Kidney (tissue), 14 donors: Measurements from ENCODE around the gene SLC2A3. TPM values are rescaled to one million over a fixed set of nuclear protein-coding genes. Genes with fewer than 3 reads are reported as not detected.
"Not testable (repeated sequence)": the region's sequence is repeated elsewhere in the genome, so short reads cannot be mapped to it uniquely, and the experiment has no call there.

Experiments
- DNase-seq, 5 donors: peaks; one replicate each; pipeline ENCODE4 v3.0.0-alpha.2; 2013 to 2020
- FAIRE-seq: peaks from 2 replicates; lab custom pipeline; 2012; peaks lifted over from hg19 to GRCh38; lab: Jason Lieb, UNC
- H3K27ac ChIP-seq, 2 donors: one replicate each; pipeline ENCODE4 v1.7.0; 2013; ENCODE audit warnings: low read depth in 2 of 2, low read length in 2 of 2, inconsistent platforms in 1 of 2
- H3K27me3 ChIP-seq: one replicate; pipeline ENCODE4 v1.7.1; 2013; ENCODE audit warnings: low read length, inconsistent platforms; ENCODE audit not compliant: control insufficient read depth, insufficient read depth
- H3K36me3 ChIP-seq, 3 donors: one replicate each; pipeline versions ENCODE4 v1.7.0 to v1.7.1; 2013; ENCODE audit warnings: low read length in 3 of 3, control low read depth in 1 of 3, inconsistent platforms in 1 of 3; ENCODE audit not compliant: insufficient read depth in 3 of 3, control insufficient read depth in 2 of 3
- H3K4me1 ChIP-seq, 3 donors: one replicate each; pipeline versions ENCODE4 v1.7.0 to v1.7.1; 2013; ENCODE audit warnings: low read length in 3 of 3, inconsistent platforms in 1 of 3, low read depth in 1 of 3; ENCODE audit not compliant: control insufficient read depth in 2 of 3, insufficient read depth in 2 of 3
- H3K4me3 ChIP-seq, 3 donors: one replicate each; pipeline versions ENCODE4 v1.7.0 to v1.8.1; 2013; ENCODE audit warnings: low read length in 3 of 3, control low read depth in 1 of 3, inconsistent platforms in 1 of 3
- H3K9ac ChIP-seq, 3 donors: one replicate each; pipeline versions ENCODE4 v1.7.0 to v1.7.1; 2013; ENCODE audit warnings: low read length in 3 of 3, control low read depth in 1 of 3, inconsistent platforms in 1 of 3
- H3K9me3 ChIP-seq, 3 donors: one replicate each; pipeline versions ENCODE4 v1.7.0 to v1.7.1; 2013; ENCODE audit warnings: low read length in 3 of 3, control low read depth in 1 of 3, inconsistent platforms in 1 of 3; ENCODE audit not compliant: control insufficient read depth in 2 of 3, insufficient read depth in 1 of 3
- intact Hi-C: fragments of 100-400 bp; cut with DNase I; formaldehyde crosslinking; loops from one replicate; pipeline ENCODE4 v1.11.1; 2022
- polyA plus RNA-seq: library from polyadenylated mRNA; stranded (reverse); fragments of 350-450 nt; fragmentation: Illumina TruSeq; extraction: RNeasy Lipid Tissue Mini Kit (QIAGEN cat#74804); gene quantifications from one replicate; pipeline ENCODE4 v1.2.3, GENCODE V29; 2014; ENCODE audit warnings: low read depth, low replicate concordance; ENCODE audit not compliant: insufficient read depth
- total RNA-seq: library from RNA; stranded (reverse); fragmentation: NEBNext Ultra II Directional; extraction: Animal tissue kit (Norgen Biotek cat#: 25700); gene quantifications from one replicate; pipeline ENCODE4 v1.2.1, GENCODE V29; 2021
- TF ChIP-seq, protein P1 (sequence below): IDR thresholded peaks from 3 replicates; pipeline ENCODE4 v1.5.1; 2012; ENCODE audit warnings: mild to moderate bottlenecking, moderate library complexity, borderline replicate concordance; ENCODE audit not compliant: insufficient read depth; ENCODE audit errors: extremely low read depth
- donor health status: control.
- donor health status: control.
- donor health status: control.
- donor health status: control.
- donor health status: control.
- donor health status: DM: yes; HTN: yes; CAD: no.
- donor health status: Normal renal cell carcinoma (clear cell type).

SLC2A3 gene
- total and polyA plus RNA-seq, 2 donors from 2014 or later, result 12.1 to 40.4 TPM

GRCh38 chr12:7959701-7960121 is 23.7 kb upstream of the SLC2A3 start:
- H3K36me3 ChIP-seq, result no peaks in the 10 kb centered on the region
- H3K27ac ChIP-seq, result no peak overlapping the region
- intact Hi-C loops, result no loop called here
- TF ChIP-seq, protein P1, sequence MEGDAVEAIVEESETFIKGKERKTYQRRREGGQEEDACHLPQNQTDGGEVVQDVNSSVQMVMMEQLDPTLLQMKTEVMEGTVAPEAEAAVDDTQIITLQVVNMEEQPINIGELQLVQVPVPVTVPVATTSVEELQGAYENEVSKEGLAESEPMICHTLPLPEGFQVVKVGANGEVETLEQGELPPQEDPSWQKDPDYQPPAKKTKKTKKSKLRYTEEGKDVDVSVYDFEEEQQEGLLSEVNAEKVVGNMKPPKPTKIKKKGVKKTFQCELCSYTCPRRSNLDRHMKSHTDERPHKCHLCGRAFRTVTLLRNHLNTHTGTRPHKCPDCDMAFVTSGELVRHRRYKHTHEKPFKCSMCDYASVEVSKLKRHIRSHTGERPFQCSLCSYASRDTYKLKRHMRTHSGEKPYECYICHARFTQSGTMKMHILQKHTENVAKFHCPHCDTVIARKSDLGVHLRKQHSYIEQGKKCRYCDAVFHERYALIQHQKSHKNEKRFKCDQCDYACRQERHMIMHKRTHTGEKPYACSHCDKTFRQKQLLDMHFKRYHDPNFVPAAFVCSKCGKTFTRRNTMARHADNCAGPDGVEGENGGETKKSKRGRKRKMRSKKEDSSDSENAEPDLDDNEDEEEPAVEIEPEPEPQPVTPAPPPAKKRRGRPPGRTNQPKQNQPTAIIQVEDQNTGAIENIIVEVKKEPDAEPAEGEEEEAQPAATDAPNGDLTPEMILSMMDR, result no peak
- DNase-seq (peak in 1 of 5 donors; percentile 29), FAIRE-seq (no peak)
- peaks cover 0 to 3% (median 0%) of the 10 kb centered on the region in 3 donors for H3K4me1 ChIP-seq
- no peak overlapping the region for H3K9ac ChIP-seq
- no peaks in the 10 kb centered on the region for H3K27me3 ChIP-seq
- peak overlapping the region in 1 of 3 donors; percentile 38 for H3K4me3 ChIP-seq
- H3K9me3 ChIP-seq, result no peaks in the 10 kb centered on the region

GRCh38 chr12:7959278-7959677 is 23.3 kb upstream of the SLC2A3 start:
- Histone ChIP-seq H3K9me3 (no peaks in the 10 kb centered on the region), H3K4me1 (peaks cover 0 to 3% (median 0%) of the 10 kb centered on the region in 3 donors), H3K27me3 (no peaks in the 10 kb centered on the region), H3K9ac (no peak overlapping the region), H3K27ac (no peak overlapping the region), H3K36me3 (no peaks in the 10 kb centered on the region), H3K4me3 (no peak overlapping the region)
- TF ChIP-seq, protein P1, result no peak
- FAIRE-seq (no peak), DNase-seq (no peak)
- intact Hi-C loops, result no loop called here

- H3K27ac ChIP-seq, H3K27me3 ChIP-seq, H3K4me1 ChIP-seq, H3K36me3 ChIP-seq, intact Hi-C loops, H3K9ac ChIP-seq, DNase-seq, H3K4me3 ChIP-seq, FAIRE-seq, H3K9me3 ChIP-seq: not testable (repeated sequence)
These were observed 18.9 kb upstream of the SLC2A3 start for GRCh38 chr12:7954877-7955276.

- intact Hi-C loops, H3K4me3 ChIP-seq, H3K27ac ChIP-seq, H3K4me1 ChIP-seq, H3K9ac ChIP-seq, H3K27me3 ChIP-seq, H3K9me3 ChIP-seq, FAIRE-seq, DNase-seq, H3K36me3 ChIP-seq: not testable (repeated sequence)
These were observed 18.4 kb upstream of the SLC2A3 start for GRCh38 chr12:7954418-7954817.

DNA sequence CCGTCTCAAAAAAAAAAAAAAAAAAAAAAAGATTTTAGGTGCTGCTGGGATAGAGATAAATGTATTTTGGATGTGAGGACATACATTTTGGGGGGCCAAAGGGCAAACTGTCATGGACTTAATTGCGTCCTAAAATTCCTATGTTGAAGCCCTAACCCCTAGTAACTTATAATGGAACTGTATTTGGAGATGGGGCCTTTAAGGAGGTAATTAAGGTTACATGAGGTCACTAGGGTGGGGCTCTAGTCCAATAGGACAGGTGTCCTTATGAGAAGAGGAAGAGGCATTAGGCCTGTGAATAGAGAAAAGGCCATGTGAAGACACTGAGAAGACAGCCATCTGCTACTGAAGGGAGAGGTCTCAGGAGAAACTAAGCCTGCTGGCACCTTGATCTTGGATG is 17.9 kb upstream of the SLC2A3 start:
- H3K4me1 ChIP-seq, H3K27ac ChIP-seq, intact Hi-C loops, H3K9me3 ChIP-seq, DNase-seq, H3K9ac ChIP-seq, H3K36me3 ChIP-seq, H3K4me3 ChIP-seq, FAIRE-seq, H3K27me3 ChIP-seq: not testable (repeated sequence)
